Skin of body (tissue), 2 donors: Measurements from ENCODE around the gene ZNF736. TPM values are rescaled to one million over a fixed set of nuclear protein-coding genes. Genes with fewer than 3 reads are reported as not detected.
A peak's percentile ranks its signal among the peaks of the same experiment; 100 is the strongest.
"Not testable (repeated sequence)": the region's sequence is repeated elsewhere in the genome, so short reads cannot be mapped to it uniquely, and the experiment has no call there.

ENCODE experiments used
- DNase-seq: peaks from one replicate; lab custom pipeline; 2025; lab: John Stamatoyannopoulos, UW
- total RNA-seq: library from RNA; depleted of rRNA; stranded (reverse); fragments of >200 nt; gene quantifications from one replicate; pipeline ENCODE4 v1.2.3, GENCODE V29; 2014

The ZNF736 gene
- total RNA-seq: 22.1 TPM

DNA sequence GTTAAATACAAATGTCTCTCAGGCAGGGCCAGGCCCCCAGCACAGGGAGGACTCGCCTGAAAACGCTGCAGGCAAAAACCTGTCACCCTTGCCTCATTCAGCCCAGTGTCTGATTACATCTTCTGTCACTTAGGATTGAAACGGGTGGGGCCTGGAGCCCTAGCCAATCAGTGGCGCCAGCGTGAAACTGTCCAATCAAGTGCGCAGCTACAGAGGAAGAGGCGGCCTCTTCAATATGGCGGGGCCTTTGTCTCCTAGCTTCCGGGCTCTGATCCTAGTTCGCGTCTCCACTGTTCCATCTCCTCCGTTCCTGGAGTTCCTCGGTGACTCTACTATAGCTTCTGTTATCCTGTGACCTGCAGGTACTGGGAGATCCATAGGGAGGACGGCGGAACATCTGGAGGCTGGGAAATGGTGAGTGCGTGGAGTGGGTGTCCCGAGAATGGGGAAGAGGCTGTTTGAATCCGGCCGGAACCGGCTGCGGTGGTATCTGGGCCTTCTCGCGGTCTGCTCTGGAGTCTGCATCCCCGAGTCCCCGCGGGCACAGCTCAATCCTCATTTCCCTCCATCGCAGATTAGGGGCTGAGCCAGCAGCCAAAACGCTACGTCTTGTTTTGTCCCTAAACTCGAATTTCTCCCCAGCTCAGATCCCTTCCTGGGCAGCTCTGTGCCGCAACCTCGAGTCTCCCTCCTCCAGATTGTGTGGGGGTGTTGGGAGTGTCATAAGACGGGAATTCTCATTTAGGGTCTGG, at the start of gene ZNF736:
Gene ZNF736 (plus strand): TSS at position 222 of the 752 bp plus-strand sequence. CDS start 190 bp downstream, at position 412.
- peak; percentile 95 for DNase-seq

DNA sequence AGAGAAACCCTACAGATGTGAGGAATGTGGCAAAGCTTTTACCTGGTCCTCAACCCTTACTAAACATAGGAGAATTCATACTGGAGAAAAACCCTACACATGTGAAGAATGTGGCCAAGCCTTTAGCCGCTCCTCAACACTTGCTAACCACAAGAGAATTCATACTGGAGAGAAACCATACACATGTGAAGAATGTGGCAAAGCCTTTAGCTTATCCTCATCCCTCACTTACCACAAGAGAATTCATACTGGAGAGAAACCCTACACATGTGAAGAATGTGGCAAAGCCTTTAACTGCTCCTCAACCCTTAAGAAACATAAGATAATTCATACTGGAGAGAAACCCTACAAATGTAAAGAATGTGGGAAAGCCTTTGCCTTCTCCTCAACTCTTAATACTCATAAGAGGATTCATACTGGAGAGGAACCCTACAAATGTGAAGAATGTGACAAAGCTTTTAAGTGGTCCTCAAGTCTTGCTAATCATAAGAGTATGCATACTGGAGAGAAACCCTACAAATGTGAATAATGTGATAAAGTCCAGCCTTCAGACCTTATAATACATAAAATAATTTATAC, 47.3 kb upstream of the ZNF736 start:
- DNase-seq: no peak

DNA sequence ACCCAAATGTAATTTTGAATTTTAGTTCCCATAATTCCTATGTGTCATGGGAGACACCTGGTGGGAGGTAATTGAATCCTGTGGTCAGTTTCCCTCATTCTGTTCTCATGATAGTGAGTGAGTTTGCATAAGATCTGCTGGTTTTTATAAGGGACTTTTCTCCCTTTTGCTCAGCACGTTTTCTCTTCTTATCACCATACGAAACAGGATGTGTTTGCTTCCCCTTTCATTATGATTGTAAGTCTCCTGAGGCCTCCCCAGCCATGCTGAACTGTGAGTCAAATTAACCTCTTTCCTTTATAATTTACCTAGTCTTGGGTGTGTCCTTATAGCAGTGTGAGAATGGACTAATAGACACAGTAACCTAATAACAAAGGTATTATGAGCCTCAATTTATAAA, 36.1 kb upstream of the ZNF736 start:
- DNase-seq: no peak

DNA sequence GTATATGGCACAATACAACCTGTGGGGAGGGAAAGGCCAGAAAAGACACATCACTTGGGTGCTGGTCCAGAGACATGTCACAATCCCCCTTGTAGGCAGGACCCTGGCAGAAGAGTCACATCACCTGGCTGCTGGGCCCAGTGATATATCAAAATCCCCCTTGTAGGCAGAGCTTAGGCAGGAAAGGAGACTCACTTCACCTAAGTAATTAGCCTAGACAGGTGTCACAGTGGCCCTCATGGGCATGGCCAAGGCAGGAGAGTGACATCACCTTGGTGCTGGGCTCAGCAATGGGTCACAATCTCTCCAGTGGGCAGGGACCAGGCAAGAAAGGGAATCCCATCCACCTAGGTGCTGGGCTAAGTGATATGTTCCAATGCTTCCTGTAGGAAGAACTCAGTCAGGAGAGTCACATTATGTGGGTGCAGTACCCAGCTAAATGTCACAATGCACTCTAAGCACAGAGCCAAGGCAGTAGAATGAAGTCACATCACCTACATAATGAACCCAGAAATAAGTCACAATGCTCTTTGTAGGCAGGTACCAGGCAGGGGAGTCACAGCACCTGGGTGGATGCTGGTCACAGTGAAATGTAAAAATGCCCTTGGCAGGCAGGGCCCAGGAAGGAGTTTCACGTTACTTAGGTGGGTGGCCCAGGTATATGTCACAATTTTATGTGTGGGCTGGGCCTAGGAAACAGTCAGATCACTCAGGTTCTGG, 18.9 kb upstream of the ZNF736 start:
- DNase-seq: no peak

DNA sequence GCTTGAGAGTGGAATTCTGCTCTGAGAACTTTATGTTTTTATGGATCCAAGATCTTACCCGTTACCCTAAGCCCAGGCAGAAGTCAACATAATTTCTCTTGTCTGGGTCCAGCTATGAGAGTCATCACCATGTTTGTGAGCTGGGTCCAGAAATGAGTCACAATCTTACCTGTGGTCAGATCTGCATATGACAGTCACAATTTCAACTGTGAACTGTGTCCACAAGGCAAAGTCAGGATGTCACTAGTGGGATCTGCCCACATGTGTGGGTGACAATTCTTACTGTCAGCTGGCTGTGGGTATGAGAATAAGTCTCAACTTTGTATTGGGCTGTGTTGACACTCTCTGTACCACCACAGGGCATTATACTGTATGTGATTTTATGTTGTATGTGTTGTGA, 16.3 kb upstream of the ZNF736 start:
- not testable (repeated sequence) for DNase-seq

DNA sequence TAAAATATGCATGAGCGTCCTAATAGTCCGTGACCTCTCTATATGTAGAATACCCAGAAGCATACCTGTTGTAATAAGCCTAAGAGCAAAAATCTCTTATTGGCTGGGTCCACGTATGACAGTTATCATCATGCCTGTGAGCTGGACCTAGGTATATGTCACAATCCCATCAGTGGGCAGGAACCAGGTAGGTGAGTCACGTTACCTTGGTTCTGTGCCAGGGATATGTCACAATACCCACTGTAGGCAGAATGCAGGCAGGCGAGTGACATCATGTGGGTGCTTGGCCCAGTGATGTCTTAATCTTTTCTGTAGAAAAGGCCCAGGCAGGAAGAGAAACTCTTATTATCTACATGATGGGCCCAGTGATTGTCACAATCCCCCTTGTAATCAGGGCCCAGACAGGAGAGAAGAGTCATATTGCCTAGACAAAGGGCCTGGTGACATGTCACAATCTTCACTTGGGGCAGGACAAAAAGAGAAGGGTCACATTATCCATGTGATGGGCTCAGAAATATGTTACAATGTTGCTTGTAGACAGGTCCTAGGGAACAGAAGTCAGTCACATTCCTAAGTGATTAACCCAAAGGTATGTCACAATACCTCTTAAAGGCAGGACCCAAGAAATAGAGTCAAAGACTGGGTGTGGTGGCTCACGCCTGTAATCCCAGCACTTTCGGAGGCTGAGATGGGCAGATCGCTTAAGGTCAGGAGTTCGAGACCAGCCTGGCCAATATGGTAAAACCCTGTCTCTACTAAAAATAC, 12.9 kb upstream of the ZNF736 start:
- DNase-seq: no peak

GRCh38 chr7:64307254-64308015, 6.3 kb upstream of the ZNF736 start:
- DNase-seq: peak; percentile 91

- no peak for DNase-seq
Measured at GRCh38 chr7:64308016-64308270, 5.8 kb upstream of the ZNF736 start.

DNA sequence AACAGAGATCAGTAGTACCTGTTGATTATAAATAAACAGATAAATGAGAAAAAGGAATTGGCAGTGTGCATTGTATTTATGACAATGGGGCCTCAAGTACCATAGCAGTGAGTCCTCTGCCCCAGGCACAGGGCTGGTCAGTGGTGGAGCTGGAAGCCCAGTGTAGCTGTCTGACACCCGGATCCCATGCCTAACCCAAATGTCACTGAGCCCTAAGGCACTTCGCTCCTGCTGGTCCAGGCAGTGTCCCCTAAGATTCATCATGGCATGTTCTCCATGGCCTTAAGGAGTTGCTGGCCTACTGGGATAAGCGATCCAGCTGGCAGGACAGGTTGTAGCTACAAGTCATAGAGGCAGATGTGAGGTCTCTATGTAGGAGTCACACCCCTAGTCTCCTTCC, 3.3 kb upstream of the ZNF736 start:
- DNase-seq: no peak

DNA sequence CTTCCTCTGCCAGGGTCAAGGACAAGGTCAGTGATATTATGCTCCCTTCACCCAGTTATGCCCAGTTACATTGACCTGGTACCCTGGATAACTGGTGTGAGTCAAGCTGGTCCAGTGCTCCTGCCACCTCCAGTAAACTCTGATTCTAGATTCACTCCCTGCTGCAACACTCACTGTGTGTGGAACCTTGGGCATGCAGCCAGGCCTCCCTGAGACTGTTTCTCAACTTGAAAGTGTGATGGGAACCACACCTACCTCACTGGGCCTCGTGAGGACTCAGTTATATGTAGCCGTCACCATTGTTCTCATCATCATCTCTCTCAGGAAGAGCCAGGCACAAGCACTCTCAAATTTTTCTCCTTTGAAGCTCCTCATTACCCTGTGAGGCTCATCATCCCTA, 935 bp upstream of the ZNF736 start:
- DNase-seq: no peak

GRCh38 chr7:64314566-64314965, 805 bp downstream of the ZNF736 start:
- no peak for DNase-seq

GRCh38 chr7:64316031-64316742, 2.4 kb downstream of the ZNF736 start:
- not testable (repeated sequence) for DNase-seq

GRCh38 chr7:64320547-64321513, 7.1 kb downstream of the ZNF736 start:
- DNase-seq: no peak

- not testable (repeated sequence) for DNase-seq
Measured at GRCh38 chr7:64324166-64324565, 10.4 kb downstream of the ZNF736 start.

DNA sequence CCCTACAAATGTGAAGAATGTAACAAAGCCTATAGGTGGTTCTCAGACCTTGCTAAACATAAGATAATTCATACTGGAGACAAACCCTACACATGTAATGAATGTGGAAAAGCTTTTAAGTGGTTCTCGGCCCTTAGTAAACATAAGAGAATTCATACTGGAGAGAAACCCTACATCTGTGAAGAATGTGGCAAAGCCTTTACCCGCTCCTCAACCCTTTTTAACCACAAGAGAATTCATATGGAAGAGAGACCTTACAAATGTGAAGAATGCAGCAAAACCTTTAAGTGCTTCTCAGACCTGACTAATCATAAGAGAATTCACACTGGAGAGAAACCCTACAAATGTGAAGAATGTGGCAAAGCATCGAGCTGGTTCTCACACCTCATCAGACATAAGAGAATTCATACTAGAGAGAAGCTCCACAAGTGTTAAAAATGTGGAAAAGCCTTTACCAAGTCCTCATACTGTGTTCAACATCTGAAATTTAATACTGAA, 35.0 kb downstream of the ZNF736 start:
- DNase-seq: not testable (repeated sequence)

DNA sequence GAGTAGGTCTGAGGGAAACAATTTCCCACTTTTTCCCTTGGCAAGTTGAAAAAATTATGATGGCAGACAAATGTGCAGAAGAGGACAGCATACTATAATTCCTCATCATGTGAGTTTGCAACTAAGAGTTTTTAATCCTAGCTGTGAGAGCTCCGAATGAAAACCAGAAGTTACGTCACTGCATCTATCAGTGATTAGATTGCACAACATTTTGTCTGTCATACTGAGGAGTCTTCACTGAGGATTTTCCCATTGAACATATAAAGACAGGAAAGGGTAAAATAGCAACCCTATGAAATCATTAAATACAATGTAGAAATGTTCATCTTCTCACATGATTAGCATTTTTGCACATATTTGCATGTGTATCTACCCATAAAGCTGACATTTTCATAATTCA, 45.8 kb downstream of the ZNF736 start:
- no peak for DNase-seq

- DNase-seq: no peak
Measured at GRCh38 chr7:64371116-64371515, 57.4 kb downstream of the ZNF736 start.

DNA sequence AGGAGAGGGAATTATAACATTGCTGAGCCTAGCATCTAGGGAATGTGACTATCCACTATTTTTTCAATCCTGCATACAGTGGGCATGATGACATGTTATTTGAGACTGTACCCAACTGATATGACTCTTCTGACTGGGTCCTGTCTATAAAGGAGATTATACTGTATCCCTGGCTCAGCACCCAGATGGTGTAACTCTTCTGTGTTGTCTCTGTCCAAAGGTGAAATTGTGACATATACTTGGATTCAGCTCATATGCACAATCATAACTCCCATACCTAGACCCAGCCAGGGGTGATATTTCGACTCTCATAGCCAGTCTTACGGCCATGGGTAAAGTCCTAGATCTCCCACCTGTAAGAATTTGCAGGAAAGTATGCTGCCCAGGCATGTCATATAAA, 59.3 kb downstream of the ZNF736 start:
- no peak for DNase-seq

GRCh38 chr7:64400401-64400800, 86.6 kb downstream of the ZNF736 start:
- no peak for DNase-seq
